ENCODE results near the gene TREX2. TPM values are rescaled to one million over a fixed set of nuclear protein-coding genes. Genes with fewer than 3 reads are reported as not detected.

Gene TREX2
- 1.4 TPM for total RNA-seq
- polyA plus RNA-seq (ENCODE audit: insufficient read depth, low read depth, low replicate concordance), result 0.67 TPM
- long read RNA-seq, donor 1, result 0 reads
- long read RNA-seq, donor 2, result 0 reads
- long read RNA-seq, donor 3, result 0 reads
- long read RNA-seq, donor 4, result 0 reads
- long read RNA-seq, donor 5, result 0 reads
- long read RNA-seq, donor 6, result 0 reads
- long read RNA-seq, donor 7, partial matches to known transcripts, result 8 of 16 reads
- long read RNA-seq, donor 7, other reads (novel, unspliced or antisense), result 8 of 16 reads
- long read RNA-seq, donor 8, result 0 reads
- long read RNA-seq, donor 9, result 0 reads
- long read RNA-seq, donor 10, partial matches to known transcripts, result 5 of 5 reads
- long read RNA-seq, donor 10, other reads (novel, unspliced or antisense), result 0 of 5 reads

DNA sequence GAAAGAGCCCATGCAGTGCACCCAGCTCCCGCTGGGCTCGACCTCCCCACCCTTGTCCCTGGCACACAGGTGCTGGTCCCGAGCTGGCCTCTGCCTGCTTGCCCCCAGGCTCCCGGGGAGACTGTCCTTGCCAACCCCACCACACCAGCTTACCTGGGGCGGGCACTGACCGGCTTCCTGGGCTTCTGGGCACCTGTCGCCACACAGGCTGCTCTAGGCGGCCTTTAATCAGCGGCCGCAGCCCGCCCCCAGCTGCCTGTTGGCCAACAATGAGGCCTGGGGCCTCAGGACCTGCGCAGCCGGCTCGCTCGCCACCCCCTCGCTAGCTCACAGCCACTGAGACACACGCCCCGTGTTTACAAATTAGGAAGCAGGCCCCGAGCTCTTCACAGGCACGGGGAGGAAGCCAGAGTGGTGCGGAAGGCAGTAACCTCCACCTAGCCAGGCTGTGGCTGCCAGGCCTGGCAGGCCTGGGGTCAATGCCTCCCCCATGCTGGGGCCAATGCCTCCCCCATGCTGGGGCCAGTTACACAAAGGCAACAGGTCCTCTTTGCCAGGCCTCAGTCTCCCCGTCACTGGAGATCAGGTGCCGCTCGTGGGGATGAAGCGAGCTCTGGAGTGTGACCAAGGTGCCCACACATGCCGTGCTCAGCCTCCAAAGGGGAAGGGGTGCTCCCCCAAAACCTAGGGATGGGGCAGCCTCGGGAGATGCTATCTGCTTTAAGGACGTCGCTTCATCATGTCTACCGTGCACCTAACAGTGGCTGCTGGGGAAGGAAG, at the start of gene TREX2:
TREX2 (minus strand) TSS at position 201 of the 780 bp plus-strand sequence. CDS start 626 bp downstream, outside the sequence.
- H3K4me3 ChIP-seq (ENCODE audit: low read length in 3 of 3), result no peak within 1 kb of the TSS
- no peaks in the 10 kb centered on the region for H3K9me3 ChIP-seq (ENCODE audit: control insufficient read depth in 2 of 3, insufficient read depth in 1 of 3, low read length in 3 of 3)
- H3K27me3 ChIP-seq (ENCODE audit: control insufficient read depth, insufficient read depth, low read length), result no peaks in the 10 kb centered on the region
- H3K4me1 ChIP-seq (ENCODE audit: control insufficient read depth in 2 of 3, insufficient read depth in 2 of 3, low read depth in 1 of 3, low read length in 3 of 3), result no peaks in the 10 kb centered on the region
- H3K36me3 ChIP-seq (ENCODE audit: control insufficient read depth in 2 of 3, insufficient read depth in 3 of 3, low read length in 3 of 3), result no peaks in the 10 kb centered on the region
- no peak within 1 kb of the TSS for H3K27ac ChIP-seq (ENCODE audit: low read depth in 2 of 2, low read length in 2 of 2)
- no peak for TF ChIP-seq CTCF (IDR thresholded peaks at IDR 0.05; ENCODE audit: borderline replicate concordance, extremely low read depth, insufficient read depth)
- FAIRE-seq, result no peak
- intact Hi-C loops (cut with DNase I), result no loop called here
- no peak for DNase-seq
- no peak within 1 kb of the TSS for H3K9ac ChIP-seq (ENCODE audit: low read length in 3 of 3)

DNA sequence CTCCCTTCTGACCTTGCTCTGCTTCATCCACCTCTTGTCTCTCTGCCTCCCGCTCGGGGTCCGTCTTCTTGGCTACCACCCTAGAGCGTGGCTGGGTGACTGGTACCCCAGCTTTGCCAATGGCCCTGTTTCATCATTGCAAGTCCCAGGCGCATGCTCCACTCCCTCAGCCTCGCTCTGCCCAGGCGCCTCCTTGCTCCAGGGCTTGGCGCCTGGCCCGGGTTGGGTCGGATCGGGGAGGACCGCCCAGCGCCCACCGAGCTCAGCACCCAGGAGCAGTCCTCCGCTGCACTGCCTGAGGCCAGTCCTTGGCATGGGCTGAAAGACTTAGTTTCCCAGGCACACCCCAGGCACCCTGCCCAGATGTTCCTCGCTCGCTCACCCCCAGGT, 49.5 kb upstream of the TREX2 start:
- H3K4me3 ChIP-seq (ENCODE audit: low read length in 3 of 3), result peak overlapping the region; percentile 34 to 66 (median 44)
- H3K9ac ChIP-seq (ENCODE audit: low read length in 3 of 3), result peak overlapping the region in 1 of 3 donors; percentile 26
- H3K36me3 ChIP-seq (ENCODE audit: control insufficient read depth in 2 of 3, insufficient read depth in 3 of 3, low read length in 3 of 3), result no peaks in the 10 kb centered on the region
- intact Hi-C loops (cut with DNase I), result no loop called here
- peaks cover 0 to 8% (median 0%) of the 10 kb centered on the region in 3 donors for H3K4me1 ChIP-seq (ENCODE audit: control insufficient read depth in 2 of 3, insufficient read depth in 2 of 3, low read depth in 1 of 3, low read length in 3 of 3)
- no peak for TF ChIP-seq CTCF (IDR thresholded peaks at IDR 0.05; ENCODE audit: borderline replicate concordance, extremely low read depth, insufficient read depth)
- H3K27me3 ChIP-seq (ENCODE audit: control insufficient read depth, insufficient read depth, low read length), result no peaks in the 10 kb centered on the region
- FAIRE-seq (no peak), DNase-seq (no peak)
- peak overlapping the region in 1 of 2 donors; percentile 53 for H3K27ac ChIP-seq (ENCODE audit: low read depth in 2 of 2, low read length in 2 of 2)
- no peaks in the 10 kb centered on the region for H3K9me3 ChIP-seq (ENCODE audit: control insufficient read depth in 2 of 3, insufficient read depth in 1 of 3, low read length in 3 of 3)

GRCh38 chrX:153494541-153495361, 48.9 kb upstream of the TREX2 start, which contains the start of gene BGN:
Gene BGN, plus strand, starts transcription at chrX:153494980. Its CDS starts 9,652 bp downstream, at chrX:153504632.
- H3K9ac ChIP-seq (ENCODE audit: low read length in 3 of 3), result peak within 1 kb of the TSS in 1 of 3 donors; percentile 26
- FAIRE-seq, result no peak
- intact Hi-C loops (cut with DNase I), result no loop called here
- H3K4me1 ChIP-seq (ENCODE audit: control insufficient read depth in 2 of 3, insufficient read depth in 2 of 3, low read depth in 1 of 3, low read length in 3 of 3), result peaks cover 0 to 8% (median 0%) of the 10 kb centered on the region in 3 donors
- H3K27ac ChIP-seq (ENCODE audit: low read depth in 2 of 2, low read length in 2 of 2), result peak within 1 kb of the TSS; percentile 43 to 53
- TF ChIP-seq CTCF (IDR thresholded peaks at IDR 0.05; ENCODE audit: borderline replicate concordance, extremely low read depth, insufficient read depth), result no peak
- no peaks in the 10 kb centered on the region for H3K27me3 ChIP-seq (ENCODE audit: control insufficient read depth, insufficient read depth, low read length)
- DNase-seq, result peak; percentile 63 to 86 (median 74)
- no peaks in the 10 kb centered on the region for H3K36me3 ChIP-seq (ENCODE audit: control insufficient read depth in 2 of 3, insufficient read depth in 3 of 3, low read length in 3 of 3)
- peak within 1 kb of the TSS; percentile 34 to 66 (median 44) for H3K4me3 ChIP-seq (ENCODE audit: low read length in 3 of 3)
- no peaks in the 10 kb centered on the region for H3K9me3 ChIP-seq (ENCODE audit: control insufficient read depth in 2 of 3, insufficient read depth in 1 of 3, low read length in 3 of 3)

Measured in kidney (tissue), 22 donors.